Stimulated activated CD4-positive, alpha-beta T cell treated with anti-CD3 and anti-CD28 coated beads, TNF-alpha, amount 100 ng/mL, for 1 hour (primary cell): ENCODE results near the gene ZNF687.
A peak's percentile ranks its signal among the peaks of the same experiment; 100 is the strongest.

Experiments used
- DNase-seq, 3 donors: peaks; one replicate each; pipeline ENCODE4 v3.0.0-alpha.2; 2020; ENCODE audit warnings: low read depth in 3 of 3, low spot score in 1 of 3

The ZNF687 gene

GRCh38 chr1:151312411-151312810 lies 30.3 kb downstream of the ZNF687 start:
- DNase-seq = no peak

GRCh38 chr1:151312826-151313225 lies 30.7 kb downstream of the ZNF687 start:
- DNase-seq = no peak

GRCh38 chr1:151313501-151313900 lies 31.4 kb downstream of the ZNF687 start:
- DNase-seq = no peak

DNA sequence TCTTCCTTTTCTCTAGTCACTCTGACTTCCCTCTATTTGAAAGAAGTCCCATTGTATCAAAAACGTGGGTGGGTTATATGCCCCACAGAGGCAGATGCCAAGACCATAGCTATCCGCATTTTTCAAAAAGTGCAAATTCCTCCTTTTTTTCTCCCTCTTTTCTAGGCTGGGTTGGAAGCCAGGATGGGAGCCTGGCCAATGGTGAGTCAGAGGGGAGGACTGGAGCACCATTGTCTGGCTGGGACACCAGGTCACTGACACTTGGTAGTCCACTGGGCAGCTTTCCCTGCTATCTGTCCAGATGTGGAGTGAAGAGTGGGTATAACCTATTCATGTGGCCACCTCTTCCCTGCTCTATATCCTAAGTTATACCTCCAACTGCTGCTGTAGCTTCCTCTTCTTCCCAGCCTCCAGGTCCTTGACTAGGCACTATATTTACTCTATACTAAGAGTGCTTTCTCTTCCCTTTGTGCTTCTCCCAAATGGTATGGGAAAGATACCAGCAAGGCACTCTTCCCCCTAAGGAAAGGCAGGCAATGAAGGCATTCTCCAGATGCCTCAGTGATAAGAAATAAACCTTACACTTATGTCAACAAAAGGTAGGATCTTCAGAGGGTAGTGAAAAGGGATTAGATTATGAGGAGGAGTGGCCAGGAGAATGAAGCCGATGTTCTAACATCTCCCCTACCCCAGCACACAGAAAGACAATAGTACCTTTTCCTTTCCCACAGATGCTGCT lies 32.2 kb downstream of the ZNF687 start:
- no peak for DNase-seq

- DNase-seq = no peak
These were observed 33.6 kb downstream of the ZNF687 start for GRCh38 chr1:151315565-151316235.

DNA sequence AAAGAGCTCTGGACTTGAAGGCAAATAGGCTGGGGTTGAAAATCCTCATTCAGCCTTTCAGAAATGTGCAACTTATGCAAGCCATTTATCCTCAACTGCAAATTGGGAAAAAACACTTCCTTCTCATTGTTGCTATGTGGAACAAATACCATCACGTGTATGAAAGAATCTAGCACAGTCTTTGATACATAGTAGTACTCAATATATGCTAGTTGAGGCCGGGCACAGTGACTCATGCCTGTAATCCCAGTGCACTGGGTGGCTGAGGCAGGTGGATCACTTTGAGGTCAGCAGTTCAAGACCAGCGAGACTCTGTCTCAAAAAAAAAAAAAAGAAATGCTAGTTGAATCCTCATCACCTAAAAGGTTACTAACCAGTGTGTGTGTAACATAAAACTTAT lies 36.9 kb downstream of the ZNF687 start:
- no peak for DNase-seq

GRCh38 chr1:151324390-151324930 lies 42.4 kb downstream of the ZNF687 start:
- DNase-seq = no peak

DNA sequence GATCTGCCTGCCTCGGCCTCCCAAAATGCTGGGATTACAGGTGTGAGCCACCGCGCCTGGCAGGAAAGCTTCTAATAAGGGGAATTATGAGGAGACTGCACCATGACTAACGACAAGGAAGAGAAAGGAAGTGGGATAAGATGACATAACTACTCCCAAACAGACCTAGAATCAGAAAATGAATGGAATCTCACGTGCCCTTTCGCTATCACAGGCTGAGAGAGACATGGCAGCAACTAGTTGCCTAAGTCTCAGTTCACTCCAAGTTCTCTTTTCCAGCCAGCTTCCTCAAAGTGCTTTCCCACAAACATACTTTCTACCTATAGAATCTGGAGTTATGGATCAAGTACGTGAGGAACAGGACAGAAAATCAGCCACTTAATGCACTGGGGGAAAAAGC lies 43.1 kb downstream of the ZNF687 start:
- DNase-seq = no peak

GRCh38 chr1:151325646-151326429 lies 43.7 kb downstream of the ZNF687 start:
- no peak for DNase-seq

DNA sequence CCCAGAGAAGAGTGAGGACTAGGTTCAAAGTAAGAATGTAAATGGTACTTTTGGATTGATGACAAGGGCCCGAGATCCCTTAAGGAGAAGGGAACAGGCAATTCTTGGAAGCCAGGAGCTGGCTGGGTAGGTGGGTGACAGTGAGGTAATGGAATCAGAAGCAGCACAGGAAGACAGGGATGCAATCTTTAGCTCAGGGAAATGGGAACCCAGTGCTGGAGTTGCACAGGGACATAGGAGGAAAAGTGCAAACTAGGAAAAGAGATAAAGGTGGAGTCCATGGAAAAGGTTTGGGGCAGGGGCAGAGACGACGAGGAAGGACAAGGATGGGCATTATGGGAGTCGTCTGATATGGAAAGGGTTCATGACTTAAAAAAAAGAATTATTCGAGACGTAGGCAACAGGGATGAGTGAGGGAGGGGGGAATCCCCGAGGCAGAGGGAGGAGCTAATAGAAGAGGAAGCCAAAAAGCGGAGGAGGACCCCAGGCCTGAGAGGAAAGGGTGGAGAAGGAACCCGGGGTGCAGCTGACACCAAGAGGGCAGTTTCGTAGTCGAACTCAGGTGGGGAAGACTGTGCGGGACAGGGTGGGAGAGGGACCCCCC lies 44.6 kb downstream of the ZNF687 start:
- peak; percentile 13 to 31 (median 21) for DNase-seq

GRCh38 chr1:151327223-151327902 lies 45.3 kb downstream of the ZNF687 start, which contains the start of gene PI4KB:
Gene PI4KB (minus strand): TSS chr1:151327416. CDS start chr1:151316481, 10,935 bp downstream.
- peak; percentile 63 to 76 (median 67) for DNase-seq

DNA sequence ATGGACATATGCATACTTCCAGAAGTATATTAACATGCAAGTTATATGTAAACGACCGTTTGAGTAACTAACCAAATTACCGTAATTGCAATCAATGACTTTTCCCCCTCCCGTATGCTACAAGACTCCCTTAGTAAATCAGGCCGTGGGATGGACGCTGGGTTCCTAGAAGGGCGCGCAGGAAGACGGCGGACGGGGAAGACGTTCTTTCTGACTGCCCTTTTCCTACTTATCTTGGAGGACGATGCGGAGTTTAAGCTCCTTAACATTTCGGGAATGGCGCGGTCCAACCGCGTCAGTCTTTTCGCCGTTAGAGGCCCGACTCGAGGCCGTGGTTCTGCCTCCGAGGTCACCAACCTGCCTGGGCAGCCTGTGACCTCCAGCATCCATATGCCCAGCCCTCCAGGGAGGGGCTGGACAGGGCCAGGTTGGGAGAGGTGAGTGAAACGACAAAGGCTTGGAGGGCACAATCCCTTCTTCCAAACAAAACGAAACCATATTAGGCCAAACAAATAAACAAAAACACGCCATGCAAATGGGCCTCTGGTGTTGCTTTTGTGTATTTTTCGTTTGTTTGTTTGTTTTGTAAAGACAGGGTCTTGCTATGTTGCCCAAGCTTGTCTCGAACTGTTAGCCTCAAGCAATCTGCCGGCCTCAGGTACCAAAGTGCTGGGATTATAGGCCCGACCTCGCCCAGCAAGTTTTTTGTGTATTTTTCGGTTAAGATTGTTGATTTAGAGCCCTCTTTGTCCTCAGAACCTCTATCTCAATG lies 46.0 kb downstream of the ZNF687 start:
- no peak for DNase-seq

GRCh38 chr1:151334822-151335221 lies 52.7 kb downstream of the ZNF687 start:
- DNase-seq = no peak

DNA sequence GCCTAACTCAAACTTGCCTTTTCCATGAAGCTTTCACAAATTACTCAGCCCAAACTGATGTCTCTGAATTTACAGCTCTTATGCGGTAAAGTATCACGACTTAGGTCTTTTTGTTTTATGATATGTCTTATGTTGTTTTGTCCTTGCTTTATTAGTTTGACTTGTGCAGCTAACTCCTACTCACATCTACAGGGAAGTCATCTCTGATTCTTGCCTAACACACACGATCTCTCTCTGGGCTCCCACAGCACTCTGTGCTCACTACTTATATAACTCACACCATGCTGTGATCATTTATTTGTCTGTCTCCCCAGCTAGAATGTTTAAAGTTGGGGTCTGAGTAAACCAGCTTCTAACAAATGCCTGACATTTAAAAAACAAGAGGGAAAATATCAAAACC lies 54.5 kb downstream of the ZNF687 start:
- DNase-seq = no peak

DNA sequence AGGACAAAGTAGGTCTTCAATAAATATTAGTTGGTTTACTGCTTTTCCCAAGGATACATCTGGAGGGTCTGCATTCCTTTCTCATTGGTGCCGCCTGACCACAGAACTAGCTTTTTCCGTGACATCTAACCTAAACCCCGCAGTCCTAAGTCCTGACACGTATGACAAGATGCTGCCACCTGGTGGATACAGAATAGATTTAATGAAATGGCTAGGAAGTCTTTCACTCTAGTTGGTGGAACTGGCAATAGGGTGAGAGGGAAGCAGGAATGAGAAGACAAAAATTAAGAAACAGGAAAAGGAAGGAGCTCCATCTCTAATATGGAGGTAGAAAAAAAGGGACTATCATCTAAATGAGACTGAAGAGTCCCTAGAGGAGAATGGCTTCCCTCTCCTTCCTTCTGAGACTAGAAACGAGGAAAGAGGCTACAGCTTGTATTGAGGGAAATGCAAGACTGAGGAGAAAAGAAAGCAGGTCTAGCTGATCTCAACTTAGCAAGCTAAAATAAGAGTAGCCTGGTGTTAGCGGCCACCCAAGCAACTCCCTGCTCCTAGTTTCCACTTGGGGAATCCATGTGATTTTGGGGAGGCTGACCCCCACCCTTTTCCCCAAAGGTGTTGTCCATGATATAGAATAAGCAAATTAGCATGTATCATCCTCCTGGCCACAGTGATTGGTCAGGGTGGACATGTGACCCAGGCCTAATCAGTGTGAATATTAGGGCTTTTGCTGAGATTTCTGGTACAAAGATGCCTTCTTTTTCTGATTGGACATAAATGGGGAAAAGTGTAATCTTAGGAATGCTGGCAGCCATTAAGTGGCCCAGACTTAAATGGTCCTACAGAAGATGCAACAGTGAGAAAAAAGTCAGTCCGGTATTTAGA lies 59.0 kb downstream of the ZNF687 start:
- peak in 2 of 3 donors; percentile 18 to 42 for DNase-seq
